HEK293T (cell line): Measurements from ENCODE around the gene ANGPT4.

ENCODE experiments used
- CTCF ChIA-PET: fragments of 350-600 bp; formaldehyde crosslinking; extraction: SDS; loops from one replicate; lab custom pipeline; 2021; ENCODE audit warnings: antibody characterized with exemption, inconsistent platforms; lab: Yijun Ruan, JAX
- POLR2A ChIA-PET: fragments of 350-600 bp; formaldehyde crosslinking; extraction: SDS; loops from one replicate; lab custom pipeline; 2020; ENCODE audit warnings: antibody characterized with exemption, inconsistent platforms; lab: Yijun Ruan, JAX
- DNase-seq: peaks from one replicate; pipeline ENCODE4 v3.0.0; 2012; ENCODE audit warnings: mixed read lengths; ENCODE audit errors: extremely low spot score
- ARNT ChIP-seq: fragments of 450-650 bp; IDR thresholded peaks from 2 replicates; pipeline ENCODE4 v1.6.1; 2017; ENCODE audit warnings: mild to moderate bottlenecking
- BHLHE40 ChIP-seq: fragments of 450-650 bp; IDR thresholded peaks from 2 replicates; pipeline ENCODE4 v1.6.1; 2016; ENCODE audit warnings: mild to moderate bottlenecking, moderate library complexity, borderline replicate concordance
- CTBP1 ChIP-seq: fragments of 450-650 bp; IDR thresholded peaks from 2 replicates; pipeline ENCODE4 v1.6.1; 2016; ENCODE audit warnings: borderline replicate concordance
- ELF4 ChIP-seq: fragments of 450-650 bp; IDR thresholded peaks from 2 replicates; pipeline ENCODE4 v1.6.1; 2017; ENCODE audit warnings: antibody characterized with exemption
- FOXA1 ChIP-seq: fragments of 450-650 bp; IDR thresholded peaks from 2 replicates; pipeline ENCODE4 v1.6.1; 2016; ENCODE audit warnings: mild to moderate bottlenecking
- FOXK2 ChIP-seq: fragments of 450-650 bp; IDR thresholded peaks from 2 replicates; pipeline ENCODE4 v1.6.1; 2016; ENCODE audit warnings: mild to moderate bottlenecking
- FOXM1 ChIP-seq: fragments of 450-650 bp; IDR thresholded peaks from 2 replicates; pipeline ENCODE4 v1.6.1; 2017; ENCODE audit warnings: mild to moderate bottlenecking, borderline replicate concordance
- HDGF ChIP-seq: fragments of 450-650 bp; IDR thresholded peaks from 2 replicates; pipeline ENCODE4 v1.6.1; 2017; ENCODE audit warnings: antibody characterized with exemption, borderline replicate concordance
- L3MBTL2 ChIP-seq: fragments of 450-650 bp; conservative IDR thresholded peaks from 2 replicates; pipeline ENCODE4 v1.6.1; 2016; ENCODE audit warnings: mild to moderate bottlenecking
- LEF1 ChIP-seq: fragments of 450-650 bp; IDR thresholded peaks from 2 replicates; pipeline ENCODE4 v1.6.1; 2017; ENCODE audit warnings: mild to moderate bottlenecking, borderline replicate concordance
- NFRKB ChIP-seq: fragments of 450-650 bp; IDR thresholded peaks from 2 replicates; pipeline ENCODE4 v1.6.1; 2016; ENCODE audit warnings: mild to moderate bottlenecking, moderate library complexity
- PKNOX1 ChIP-seq: fragments of 450-650 bp; IDR thresholded peaks from 2 replicates; pipeline ENCODE4 v1.6.1; 2016
- SP1 ChIP-seq: fragments of 450-650 bp; IDR thresholded peaks from 2 replicates; pipeline ENCODE4 v1.6.1; 2017
- SUZ12 ChIP-seq: fragments of 450-650 bp; IDR thresholded peaks from 2 replicates; pipeline ENCODE4 v1.6.1; 2016; ENCODE audit warnings: mild to moderate bottlenecking
- TARDBP ChIP-seq: fragments of 450-650 bp; IDR thresholded peaks from 2 replicates; pipeline ENCODE4 v1.6.1; 2016
- ZNF384 ChIP-seq: fragments of 450-650 bp; IDR thresholded peaks from 2 replicates; pipeline ENCODE4 v1.6.1; 2016

The ANGPT4 gene

GRCh38 chr20:870758-871157 lies 45.4 kb downstream of the ANGPT4 start:
- TF ChIP-seq NFRKB (no peak), L3MBTL2 (no peak), HDGF (no peak), FOXK2 (no peak), FOXA1 (no peak), TARDBP (no peak), SUZ12 (no peak), ELF4 (no peak), ARNT (no peak)
- ChIA-PET CTCF (no interaction called here), POLR2A (no interaction called here)
- no peak for DNase-seq

GRCh38 chr20:869606-870005 lies 46.5 kb downstream of the ANGPT4 start:
- ChIA-PET POLR2A (no interaction called here), CTCF (interaction anchor here (0.7 kb wide), 1 partner anchor 25 kb away, joined by 3 read pairs; no protein-coding TSS in a partner anchor)
- no peak for DNase-seq
- TF ChIP-seq BHLHE40 (no peak), ZNF384 (no peak), FOXA1 (no peak), ARNT (no peak), PKNOX1 (no peak), FOXK2 (no peak), FOXM1 (no peak), LEF1 (no peak), CTBP1 (no peak), SP1 (no peak), L3MBTL2 (no peak), ELF4 (no peak), SUZ12 (no peak)

- no peak for TF ChIP-seq NFRKB
- TF ChIP-seq ZNF384, result no peak
- TF ChIP-seq HDGF, result no peak
- no peak for TF ChIP-seq SUZ12
- no peak for TF ChIP-seq PKNOX1
- no peak for TF ChIP-seq CTBP1
- no peak for TF ChIP-seq ARNT
- TF ChIP-seq FOXM1, result no peak
- TF ChIP-seq SP1, result no peak
- no peak for TF ChIP-seq ELF4
- no peak for TF ChIP-seq FOXK2
- TF ChIP-seq TARDBP, result no peak
- TF ChIP-seq LEF1, result no peak
- POLR2A ChIA-PET, result no interaction called here
- CTCF ChIA-PET, result no interaction called here
- DNase-seq, result no peak
Observed at GRCh38 chr20:868279-868678, 47.9 kb downstream of the ANGPT4 start.

- ChIA-PET POLR2A (no interaction called here), CTCF (no interaction called here)
- DNase-seq, result no peak
- TF ChIP-seq FOXM1 (no peak), FOXK2 (no peak), ZNF384 (no peak), ELF4 (no peak), L3MBTL2 (no peak), SUZ12 (no peak), HDGF (no peak), FOXA1 (no peak), TARDBP (no peak), LEF1 (no peak)
Observed at GRCh38 chr20:865440-865839, 50.7 kb downstream of the ANGPT4 start.

- TF ChIP-seq ELF4 (no peak), TARDBP (no peak), ZNF384 (no peak), FOXK2 (no peak), L3MBTL2 (no peak), FOXM1 (no peak), HDGF (no peak), BHLHE40 (no peak), FOXA1 (no peak), SP1 (no peak), SUZ12 (no peak), PKNOX1 (no peak)
- CTCF ChIA-PET, result no interaction called here
Observed at GRCh38 chr20:860891-861290, 55.2 kb downstream of the ANGPT4 start.

GRCh38 chr20:859751-860231 lies 56.3 kb downstream of the ANGPT4 start:
- DNase-seq, result no peak
- TF ChIP-seq HDGF, result no peak
- no peak for TF ChIP-seq TARDBP
- TF ChIP-seq SP1, result no peak
- no peak for TF ChIP-seq NFRKB
- TF ChIP-seq FOXM1, result no peak
- no peak for TF ChIP-seq FOXA1
- TF ChIP-seq ZNF384, result no peak
- no peak for TF ChIP-seq SUZ12
- no peak for TF ChIP-seq ELF4
- no peak for TF ChIP-seq L3MBTL2
- no peak for TF ChIP-seq LEF1
- no peak for TF ChIP-seq FOXK2
- TF ChIP-seq ARNT, result no peak
- no peak for TF ChIP-seq PKNOX1
- TF ChIP-seq BHLHE40, result no peak
- no peak for TF ChIP-seq CTBP1
- ChIA-PET POLR2A (no interaction called here), CTCF (no interaction called here)

More at GRCh38 chr20:860891-861290, 55.2 kb downstream of the ANGPT4 start:
- POLR2A ChIA-PET, result no interaction called here
- no peak for DNase-seq
